ENCODE results near the gene DNAH11.
A peak's percentile ranks its signal among the peaks of the same experiment; 100 is the strongest.

Gene DNAH11

DNA sequence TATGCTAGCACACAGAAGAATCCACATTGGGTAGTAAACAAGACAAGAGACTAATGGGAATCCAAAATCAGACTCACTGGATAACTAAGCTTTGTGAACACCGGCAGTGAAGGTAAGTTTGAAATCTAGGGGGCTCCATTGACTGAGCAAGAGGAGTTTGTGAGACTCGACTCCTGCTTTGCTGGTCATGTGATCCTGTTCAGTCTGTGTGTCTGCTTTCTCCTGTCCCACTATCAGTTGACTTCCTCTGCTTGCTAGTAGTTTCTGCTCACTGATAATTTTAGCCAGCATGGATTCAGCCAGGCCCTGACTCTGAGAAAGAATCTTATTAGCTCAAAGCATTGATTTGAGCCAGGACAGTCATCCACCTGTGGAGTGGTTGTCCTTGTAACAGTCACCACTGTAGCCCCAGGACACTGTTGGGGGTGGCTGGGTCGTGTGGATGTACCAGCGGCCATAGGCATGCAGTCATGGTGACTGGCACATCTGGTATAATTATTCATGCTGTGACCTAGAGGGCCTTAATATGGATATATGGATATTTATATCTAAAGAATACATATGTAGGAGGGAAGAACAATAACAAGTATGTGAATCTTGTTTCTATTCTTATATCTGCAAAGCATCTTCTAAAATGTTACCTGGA, 44.4 kb downstream of the DNAH11 start:
- Histone ChIP-seq H3K4me3 (ENCODE audit: low read depth, low read length) (no peak overlapping the region), H3K9me3 (ENCODE audit: control insufficient read depth, insufficient read depth, low read length) (no peaks in the 10 kb centered on the region), H3K27me3 (ENCODE audit: control insufficient read depth, insufficient read depth, low read length) (no peaks in the 10 kb centered on the region), H3K27ac (ENCODE audit: low read depth, low read length) (no peak overlapping the region), H3K36me3 (ENCODE audit: control insufficient read depth, insufficient read depth, low read length) (no peaks in the 10 kb centered on the region), H3K9ac (ENCODE audit: low read depth, low read length) (no peak overlapping the region), H3K4me1 (ENCODE audit: control insufficient read depth, insufficient read depth, low read length) (no peaks in the 10 kb centered on the region)

DNA sequence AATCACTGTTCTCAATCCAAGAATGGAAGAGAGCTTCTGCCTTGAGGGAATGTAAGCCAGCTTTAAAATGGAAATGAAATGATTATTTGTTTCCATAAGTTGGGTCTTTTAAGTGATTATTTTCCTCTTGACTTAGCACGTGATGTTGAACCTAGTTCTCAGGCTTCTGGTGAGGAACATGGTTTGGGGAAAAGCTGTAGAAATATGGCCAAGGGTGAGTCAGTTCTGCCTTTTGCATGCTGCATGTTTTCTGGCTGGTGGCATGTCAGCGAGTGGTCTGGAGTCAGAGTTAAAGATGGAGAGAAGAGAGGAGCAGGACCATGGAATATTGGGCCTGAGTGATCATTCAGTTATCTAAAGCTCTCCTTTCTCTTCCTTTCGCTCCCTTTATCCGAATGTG, 54.0 kb downstream of the DNAH11 start:
- no peak overlapping the region for H3K27ac ChIP-seq (ENCODE audit: low read depth, low read length)
- no peaks in the 10 kb centered on the region for H3K4me1 ChIP-seq (ENCODE audit: control insufficient read depth, insufficient read depth, low read length)
- H3K4me3 ChIP-seq (ENCODE audit: low read depth, low read length) = no peak overlapping the region
- no peak overlapping the region for H3K9ac ChIP-seq (ENCODE audit: low read depth, low read length)
- no peaks in the 10 kb centered on the region for H3K36me3 ChIP-seq (ENCODE audit: control insufficient read depth, insufficient read depth, low read length)
- H3K9me3 ChIP-seq (ENCODE audit: control insufficient read depth, insufficient read depth, low read length) = no peaks in the 10 kb centered on the region
- no peaks in the 10 kb centered on the region for H3K27me3 ChIP-seq (ENCODE audit: control insufficient read depth, insufficient read depth, low read length)

DNA sequence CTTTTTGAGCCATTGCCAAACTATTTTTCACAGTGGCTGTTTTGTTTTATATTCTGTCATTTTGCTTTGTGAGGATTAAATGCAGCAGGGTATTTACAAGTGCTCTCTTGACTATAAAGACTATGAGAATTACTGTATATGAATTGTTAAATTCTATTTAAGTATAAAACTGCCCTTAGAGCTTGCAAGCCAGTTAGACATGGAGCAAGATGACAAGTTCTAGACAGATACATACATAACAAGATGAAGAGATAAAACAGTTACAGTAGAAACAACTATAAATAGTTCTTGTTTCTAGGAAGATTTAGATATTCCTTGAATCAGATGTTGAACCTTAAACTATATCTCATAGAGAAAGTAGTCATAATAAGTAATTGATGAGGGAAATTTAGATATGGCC, 60.6 kb downstream of the DNAH11 start:
- H3K27me3 ChIP-seq (ENCODE audit: control insufficient read depth, insufficient read depth, low read length) = no peaks in the 10 kb centered on the region
- no peak overlapping the region for H3K9ac ChIP-seq (ENCODE audit: low read depth, low read length)
- H3K4me3 ChIP-seq (ENCODE audit: low read depth, low read length) = no peak overlapping the region
- no peaks in the 10 kb centered on the region for H3K9me3 ChIP-seq (ENCODE audit: control insufficient read depth, insufficient read depth, low read length)
- H3K27ac ChIP-seq (ENCODE audit: low read depth, low read length) = no peak overlapping the region
- no peaks in the 10 kb centered on the region for H3K4me1 ChIP-seq (ENCODE audit: control insufficient read depth, insufficient read depth, low read length)
- no peaks in the 10 kb centered on the region for H3K36me3 ChIP-seq (ENCODE audit: control insufficient read depth, insufficient read depth, low read length)

DNA sequence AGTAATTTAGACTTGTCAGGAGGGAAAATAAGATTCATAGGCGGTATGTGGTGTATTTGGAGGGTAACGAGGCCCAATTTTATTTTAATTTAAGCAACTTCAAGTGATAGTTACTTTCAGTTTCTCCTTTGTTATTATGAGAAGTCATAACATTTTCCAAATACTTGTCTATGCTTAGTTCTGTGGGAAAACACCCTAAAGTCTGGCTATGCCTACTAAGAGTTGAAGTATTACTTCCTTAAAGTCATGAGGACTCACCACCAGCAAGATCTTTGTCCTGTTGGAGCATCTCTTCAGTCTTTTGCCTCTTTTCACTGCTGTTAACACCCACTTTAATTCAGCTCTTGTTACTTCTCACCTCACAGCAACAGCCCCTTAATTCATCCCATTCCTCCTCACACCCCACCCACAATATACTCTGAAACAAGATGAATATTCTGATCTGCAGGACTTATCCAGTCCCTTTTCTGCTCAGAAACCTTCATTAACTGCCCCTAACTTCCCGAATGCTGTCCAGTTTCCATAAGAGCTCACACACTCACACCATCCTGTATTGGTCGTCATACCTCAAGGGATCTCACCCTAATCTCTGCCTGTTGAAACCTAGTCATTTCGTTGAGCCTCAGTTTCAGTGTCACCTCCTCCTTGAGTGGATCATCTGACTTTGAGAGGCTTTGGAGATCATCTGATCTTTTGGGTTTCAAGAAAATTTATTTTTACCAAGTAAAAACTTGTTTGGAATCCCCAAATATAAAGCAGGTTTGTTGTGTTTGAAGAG, 61.3 kb downstream of the DNAH11 start:
- Histone ChIP-seq H3K27ac (ENCODE audit: low read depth, low read length) (no peak overlapping the region), H3K4me3 (ENCODE audit: low read depth, low read length) (no peak overlapping the region), H3K27me3 (ENCODE audit: control insufficient read depth, insufficient read depth, low read length) (no peaks in the 10 kb centered on the region), H3K9me3 (ENCODE audit: control insufficient read depth, insufficient read depth, low read length) (no peaks in the 10 kb centered on the region), H3K9ac (ENCODE audit: low read depth, low read length) (no peak overlapping the region), H3K36me3 (ENCODE audit: control insufficient read depth, insufficient read depth, low read length) (no peaks in the 10 kb centered on the region), H3K4me1 (ENCODE audit: control insufficient read depth, insufficient read depth, low read length) (no peaks in the 10 kb centered on the region)

DNA sequence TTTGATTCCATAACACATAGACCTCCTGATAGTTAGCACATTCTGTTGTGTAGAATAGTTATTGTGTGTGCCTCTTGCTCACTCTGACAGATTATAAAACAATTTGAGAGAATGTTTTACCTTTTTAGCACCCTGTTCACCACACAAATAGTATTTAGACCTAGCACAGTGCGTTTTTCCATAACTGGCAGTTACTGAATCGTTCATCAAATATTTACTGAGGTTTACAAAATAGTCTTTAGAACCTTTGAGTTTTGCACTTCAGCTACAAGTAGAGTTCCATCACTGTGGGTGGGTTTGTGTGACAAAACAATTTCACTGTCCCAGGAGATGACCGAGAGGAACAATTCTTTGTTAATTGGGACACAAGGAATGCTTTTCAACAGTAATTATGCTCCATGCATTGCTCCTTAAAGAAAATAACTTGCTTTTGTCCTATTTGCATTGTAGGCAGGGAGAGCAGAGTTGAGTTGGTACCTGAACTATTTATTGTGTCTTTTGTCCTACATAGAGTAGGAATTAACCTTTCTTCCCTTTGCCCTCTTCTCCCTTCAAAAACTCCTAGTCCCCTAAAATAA, 62.3 kb downstream of the DNAH11 start:
- no peak overlapping the region for H3K27ac ChIP-seq (ENCODE audit: low read depth, low read length)
- H3K4me1 ChIP-seq (ENCODE audit: control insufficient read depth, insufficient read depth, low read length) = no peaks in the 10 kb centered on the region
- no peaks in the 10 kb centered on the region for H3K27me3 ChIP-seq (ENCODE audit: control insufficient read depth, insufficient read depth, low read length)
- H3K9ac ChIP-seq (ENCODE audit: low read depth, low read length) = no peak overlapping the region
- H3K9me3 ChIP-seq (ENCODE audit: control insufficient read depth, insufficient read depth, low read length) = no peaks in the 10 kb centered on the region
- H3K36me3 ChIP-seq (ENCODE audit: control insufficient read depth, insufficient read depth, low read length) = no peaks in the 10 kb centered on the region
- no peak overlapping the region for H3K4me3 ChIP-seq (ENCODE audit: low read depth, low read length)

DNA sequence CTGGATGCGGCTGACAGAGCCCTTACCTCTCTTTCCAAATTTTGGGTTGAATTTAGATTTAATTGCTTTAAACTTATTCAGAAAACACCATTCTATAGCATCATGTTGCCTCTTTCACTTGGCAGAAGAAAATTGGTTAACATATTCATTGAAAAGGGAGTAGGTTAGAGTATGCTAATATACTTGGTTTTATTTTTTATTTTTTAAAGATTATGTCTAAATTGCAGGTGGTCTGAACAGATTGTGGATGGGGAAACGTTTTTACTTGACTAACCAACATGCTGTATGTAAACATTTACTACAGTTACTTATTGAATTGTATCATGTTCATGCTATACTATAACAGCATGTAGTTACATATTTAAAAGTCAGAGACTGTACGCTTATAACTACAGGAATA, 65.6 kb downstream of the DNAH11 start:
- no peaks in the 10 kb centered on the region for H3K4me1 ChIP-seq (ENCODE audit: control insufficient read depth, insufficient read depth, low read length)
- H3K27ac ChIP-seq (ENCODE audit: low read depth, low read length) = no peak overlapping the region
- no peaks in the 10 kb centered on the region for H3K36me3 ChIP-seq (ENCODE audit: control insufficient read depth, insufficient read depth, low read length)
- H3K9me3 ChIP-seq (ENCODE audit: control insufficient read depth, insufficient read depth, low read length) = no peaks in the 10 kb centered on the region
- H3K27me3 ChIP-seq (ENCODE audit: control insufficient read depth, insufficient read depth, low read length) = no peaks in the 10 kb centered on the region
- no peak overlapping the region for H3K4me3 ChIP-seq (ENCODE audit: low read depth, low read length)
- H3K9ac ChIP-seq (ENCODE audit: low read depth, low read length) = no peak overlapping the region

DNA sequence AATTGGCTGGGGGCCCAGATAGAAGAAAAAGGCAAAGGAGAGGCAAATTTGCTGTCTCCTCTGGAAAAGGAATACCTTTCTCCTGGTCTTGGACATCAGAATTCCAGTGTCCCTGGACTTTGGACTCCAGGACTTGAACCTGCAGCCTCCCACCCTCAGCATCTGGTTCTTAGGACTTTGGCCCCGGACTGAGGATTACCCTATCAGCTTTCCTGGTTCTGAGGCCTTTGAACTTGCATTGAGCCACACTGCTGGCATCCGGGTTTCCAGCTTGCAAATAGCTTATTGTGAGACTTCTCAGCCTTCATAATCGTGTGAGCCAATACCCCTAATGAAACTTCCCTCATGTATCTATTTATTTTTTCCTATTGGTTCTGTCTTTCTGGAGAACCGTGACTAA, 68.3 kb downstream of the DNAH11 start:
- Histone ChIP-seq H3K27ac (ENCODE audit: low read depth, low read length) (no peak overlapping the region), H3K9ac (ENCODE audit: low read depth, low read length) (no peak overlapping the region), H3K36me3 (ENCODE audit: control insufficient read depth, insufficient read depth, low read length) (no peaks in the 10 kb centered on the region), H3K4me1 (ENCODE audit: control insufficient read depth, insufficient read depth, low read length) (no peaks in the 10 kb centered on the region), H3K9me3 (ENCODE audit: control insufficient read depth, insufficient read depth, low read length) (no peaks in the 10 kb centered on the region), H3K27me3 (ENCODE audit: control insufficient read depth, insufficient read depth, low read length) (no peaks in the 10 kb centered on the region), H3K4me3 (ENCODE audit: low read depth, low read length) (no peak overlapping the region)

DNA sequence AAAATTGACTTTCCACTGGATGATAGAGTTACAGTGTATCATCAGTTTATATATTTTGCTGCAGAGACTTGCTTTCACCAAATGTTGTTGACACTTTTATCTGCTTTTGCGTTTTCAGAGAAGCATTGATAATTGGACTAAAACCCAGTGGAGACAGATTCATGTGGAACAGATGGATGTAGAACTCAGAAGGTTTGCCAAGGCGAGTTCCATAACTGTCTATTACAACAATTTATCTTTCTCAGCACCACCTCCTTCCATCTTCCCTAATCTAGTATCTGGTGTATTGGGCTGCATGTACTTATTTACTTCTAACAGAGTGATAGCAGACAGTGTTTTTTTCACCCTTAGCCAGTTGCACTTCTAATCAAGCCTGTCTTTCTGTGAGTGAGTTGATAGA, 73.3 kb downstream of the DNAH11 start:
- H3K4me3 ChIP-seq (ENCODE audit: low read depth, low read length) = no peak overlapping the region
- H3K27me3 ChIP-seq (ENCODE audit: control insufficient read depth, insufficient read depth, low read length) = no peaks in the 10 kb centered on the region
- peaks cover 4% of the 10 kb centered on the region; the same call in 1 of the 2 replicates for H3K4me1 ChIP-seq (ENCODE audit: control insufficient read depth, insufficient read depth, low read length)
- no peak overlapping the region for H3K27ac ChIP-seq (ENCODE audit: low read depth, low read length)
- no peaks in the 10 kb centered on the region for H3K9me3 ChIP-seq (ENCODE audit: control insufficient read depth, insufficient read depth, low read length)
- no peaks in the 10 kb centered on the region for H3K36me3 ChIP-seq (ENCODE audit: control insufficient read depth, insufficient read depth, low read length)
- H3K9ac ChIP-seq (ENCODE audit: low read depth, low read length) = no peak overlapping the region

DNA sequence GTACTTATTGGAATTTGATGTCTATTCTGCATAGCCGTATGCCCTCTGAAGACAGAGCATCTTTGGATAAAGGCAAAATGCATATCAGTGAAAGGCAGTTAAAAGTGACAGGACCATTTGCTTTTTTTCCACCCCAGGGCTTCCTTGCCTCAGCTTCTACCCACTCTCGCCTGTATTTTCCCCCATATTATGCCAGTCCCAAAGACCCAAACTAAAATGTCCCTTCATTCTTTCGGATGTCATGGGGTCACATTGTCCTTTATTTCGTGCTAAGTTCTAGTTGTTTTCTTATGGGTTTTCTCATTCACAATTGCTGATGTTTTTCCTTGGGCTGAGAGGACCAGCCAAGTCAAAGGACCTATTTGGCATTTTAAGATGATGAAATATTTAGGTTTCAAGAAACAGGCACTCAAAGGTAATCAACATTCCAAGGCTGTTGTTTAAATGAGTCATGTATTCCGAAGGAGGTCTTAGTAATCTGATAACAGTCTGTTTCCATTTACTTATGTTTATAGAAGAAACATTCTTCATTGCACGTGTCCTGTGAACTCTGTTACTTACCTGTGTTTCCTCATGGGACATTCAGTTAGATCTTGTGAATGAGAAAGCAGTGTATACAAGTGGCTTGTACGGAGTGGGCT, 74.1 kb downstream of the DNAH11 start:
- no peak overlapping the region for H3K4me3 ChIP-seq (ENCODE audit: low read depth, low read length)
- no peaks in the 10 kb centered on the region for H3K9me3 ChIP-seq (ENCODE audit: control insufficient read depth, insufficient read depth, low read length)
- peaks cover 4% of the 10 kb centered on the region; the same call in 1 of the 2 replicates for H3K4me1 ChIP-seq (ENCODE audit: control insufficient read depth, insufficient read depth, low read length)
- H3K27ac ChIP-seq (ENCODE audit: low read depth, low read length) = peak overlapping the region; percentile 25
- H3K27me3 ChIP-seq (ENCODE audit: control insufficient read depth, insufficient read depth, low read length) = no peaks in the 10 kb centered on the region
- H3K9ac ChIP-seq (ENCODE audit: low read depth, low read length) = no peak overlapping the region
- H3K36me3 ChIP-seq (ENCODE audit: control insufficient read depth, insufficient read depth, low read length) = no peaks in the 10 kb centered on the region

DNA sequence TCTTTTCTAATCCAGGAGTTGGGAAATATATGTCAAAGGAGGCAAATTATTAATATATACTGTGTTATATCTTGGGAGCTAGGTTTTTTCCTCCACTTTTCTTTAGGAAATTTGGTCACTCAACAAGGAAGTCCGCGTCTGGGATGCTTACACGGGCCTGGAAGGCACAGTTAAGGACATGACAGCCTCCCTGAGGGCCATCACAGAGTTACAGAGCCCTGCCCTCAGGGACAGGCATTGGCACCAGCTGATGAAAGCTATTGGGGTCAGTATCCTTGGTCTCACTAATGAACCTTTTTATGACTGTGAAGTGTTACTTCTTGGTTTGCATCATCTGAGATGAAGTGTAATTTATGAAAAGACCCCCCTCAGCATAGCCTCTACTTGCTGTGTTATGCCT, 74.7 kb downstream of the DNAH11 start:
- Histone ChIP-seq H3K9me3 (ENCODE audit: control insufficient read depth, insufficient read depth, low read length) (no peaks in the 10 kb centered on the region), H3K9ac (ENCODE audit: low read depth, low read length) (no peak overlapping the region), H3K4me1 (ENCODE audit: control insufficient read depth, insufficient read depth, low read length) (peaks cover 4% of the 10 kb centered on the region; the same call in 1 of the 2 replicates), H3K36me3 (ENCODE audit: control insufficient read depth, insufficient read depth, low read length) (no peaks in the 10 kb centered on the region), H3K27ac (ENCODE audit: low read depth, low read length) (peak overlapping the region; percentile 25), H3K27me3 (ENCODE audit: control insufficient read depth, insufficient read depth, low read length) (no peaks in the 10 kb centered on the region), H3K4me3 (ENCODE audit: low read depth, low read length) (no peak overlapping the region)

DNA sequence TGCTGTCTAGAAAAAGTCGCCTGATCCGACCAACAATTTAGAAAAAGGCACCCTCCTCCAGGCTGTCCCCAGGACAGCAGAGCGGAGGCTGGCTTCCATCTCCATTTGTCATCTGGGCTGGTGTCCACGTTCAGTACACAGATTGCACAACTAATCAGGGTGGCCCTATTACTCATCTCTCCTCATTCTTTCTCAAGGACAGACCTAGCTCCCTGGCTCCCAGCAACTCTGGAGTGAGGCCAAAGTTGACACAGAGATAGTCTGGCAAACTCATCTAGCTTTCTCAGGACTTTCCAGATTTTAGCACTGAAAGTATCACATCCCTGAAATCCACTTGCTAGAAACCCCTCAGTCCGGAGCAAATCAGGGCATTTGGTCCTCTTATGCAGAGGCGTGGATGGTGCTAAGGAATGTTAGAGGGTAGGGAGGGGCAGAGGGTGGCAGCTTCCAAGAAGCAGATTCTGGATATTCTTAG, 75.1 kb downstream of the DNAH11 start:
- H3K36me3 ChIP-seq (ENCODE audit: control insufficient read depth, insufficient read depth, low read length) = no peaks in the 10 kb centered on the region
- no peak overlapping the region for H3K4me3 ChIP-seq (ENCODE audit: low read depth, low read length)
- no peaks in the 10 kb centered on the region for H3K27me3 ChIP-seq (ENCODE audit: control insufficient read depth, insufficient read depth, low read length)
- H3K27ac ChIP-seq (ENCODE audit: low read depth, low read length) = peak overlapping the region; percentile 25
- H3K9ac ChIP-seq (ENCODE audit: low read depth, low read length) = no peak overlapping the region
- no peaks in the 10 kb centered on the region for H3K9me3 ChIP-seq (ENCODE audit: control insufficient read depth, insufficient read depth, low read length)
- peaks cover 4% of the 10 kb centered on the region; the same call in 1 of the 2 replicates for H3K4me1 ChIP-seq (ENCODE audit: control insufficient read depth, insufficient read depth, low read length)
